ENCODE results near the gene PER3.

Gene PER3

GRCh38 chr1:7857000-7857399 is 72.9 kb downstream of the PER3 start:
- Histone ChIP-seq H3K27me3 (replicated peaks; ENCODE audit: insufficient read depth, low read length) (peaks cover 6% of the 10 kb centered on the region; the same call in 1 of the 2 replicates), H3K36me3 (replicated peaks; ENCODE audit: insufficient read depth, low read length) (no peaks in the 10 kb centered on the region), H3K4me2 (ENCODE audit: low read depth, low read length) (no peak overlapping the region), H3K27ac (ENCODE audit: low read length) (no peak overlapping the region), H3K9me3 (replicated peaks; ENCODE audit: insufficient read depth, low read length) (no peaks in the 10 kb centered on the region), H3K4me3 (ENCODE audit: low read length) (no peak overlapping the region), H3K9ac (ENCODE audit: low read length) (no peak overlapping the region), H3K79me2 (ENCODE audit: low read length) (no peaks in the 10 kb centered on the region), H3K4me1 (ENCODE audit: low read length) (no peaks in the 10 kb centered on the region), H3F3A (ENCODE audit: insufficient read depth, low read length) (no peaks in the 10 kb centered on the region), H2AFZ (ENCODE audit: low read length) (no peak overlapping the region), H3K9me2 (replicated peaks; ENCODE audit: insufficient read depth, low read length) (no peaks in the 10 kb centered on the region), H4K20me1 (ENCODE audit: insufficient read depth, low read length) (no peaks in the 10 kb centered on the region)
- no peak for DNase-seq
- TF ChIP-seq EZH2 (optimal IDR thresholded peaks at IDR 0.05; ENCODE audit: low read depth, low read length) (no peak), CTCF (IDR thresholded peaks at IDR 0.05; ENCODE audit: low read length) (no peak), EZH2phosphoT487 (IDR thresholded peaks at IDR 0.05; ENCODE audit: low read length) (no peak)

GRCh38 chr1:7857985-7858384 is 73.9 kb downstream of the PER3 start:
- H3K27me3 ChIP-seq (replicated peaks; ENCODE audit: insufficient read depth, low read length), result peaks cover 9% of the 10 kb centered on the region; the same call in 1 of the 2 replicates
- no peaks in the 10 kb centered on the region for H3K4me1 ChIP-seq (ENCODE audit: low read length)
- no peak for DNase-seq
- H3K9ac ChIP-seq (ENCODE audit: low read length), result no peak overlapping the region
- H2AFZ ChIP-seq (ENCODE audit: low read length), result no peak overlapping the region
- H3K9me2 ChIP-seq (replicated peaks; ENCODE audit: insufficient read depth, low read length), result no peaks in the 10 kb centered on the region
- no peaks in the 10 kb centered on the region for H3K9me3 ChIP-seq (replicated peaks; ENCODE audit: insufficient read depth, low read length)
- H3K36me3 ChIP-seq (replicated peaks; ENCODE audit: insufficient read depth, low read length), result no peaks in the 10 kb centered on the region
- no peaks in the 10 kb centered on the region for H4K20me1 ChIP-seq (ENCODE audit: insufficient read depth, low read length)
- H3K27ac ChIP-seq (ENCODE audit: low read length), result no peak overlapping the region
- H3K4me2 ChIP-seq (ENCODE audit: low read depth, low read length), result no peak overlapping the region
- H3K4me3 ChIP-seq (ENCODE audit: low read length), result no peak overlapping the region
- no peaks in the 10 kb centered on the region for H3F3A ChIP-seq (ENCODE audit: insufficient read depth, low read length)
- H3K79me2 ChIP-seq (ENCODE audit: low read length), result no peaks in the 10 kb centered on the region
- TF ChIP-seq CTCF (IDR thresholded peaks at IDR 0.05; ENCODE audit: low read length), result no peak
- TF ChIP-seq EZH2phosphoT487 (IDR thresholded peaks at IDR 0.05; ENCODE audit: low read length), result no peak
- TF ChIP-seq EZH2 (optimal IDR thresholded peaks at IDR 0.05; ENCODE audit: low read depth, low read length), result no peak

- Histone ChIP-seq H4K20me1 (ENCODE audit: insufficient read depth, low read length) (no peaks in the 10 kb centered on the region), H2AFZ (ENCODE audit: low read length) (no peak overlapping the region), H3K9me2 (replicated peaks; ENCODE audit: insufficient read depth, low read length) (no peaks in the 10 kb centered on the region), H3K9ac (ENCODE audit: low read length) (no peak overlapping the region), H3K9me3 (replicated peaks; ENCODE audit: insufficient read depth, low read length) (no peaks in the 10 kb centered on the region), H3F3A (ENCODE audit: insufficient read depth, low read length) (no peaks in the 10 kb centered on the region), H3K4me2 (ENCODE audit: low read depth, low read length) (no peak overlapping the region), H3K27ac (ENCODE audit: low read length) (no peak overlapping the region), H3K36me3 (replicated peaks; ENCODE audit: insufficient read depth, low read length) (no peaks in the 10 kb centered on the region), H3K4me3 (ENCODE audit: low read length) (no peak overlapping the region), H3K4me1 (ENCODE audit: low read length) (no peaks in the 10 kb centered on the region), H3K79me2 (ENCODE audit: low read length) (no peaks in the 10 kb centered on the region), H3K27me3 (replicated peaks; ENCODE audit: insufficient read depth, low read length) (peaks cover 20% of the 10 kb centered on the region)
- TF ChIP-seq EZH2phosphoT487 (IDR thresholded peaks at IDR 0.05; ENCODE audit: low read length) (no peak), CTCF (IDR thresholded peaks at IDR 0.05; ENCODE audit: low read length) (no peak), EZH2 (optimal IDR thresholded peaks at IDR 0.05; ENCODE audit: low read depth, low read length) (no peak)
- DNase-seq, result no peak
Measured at GRCh38 chr1:7859406-7859805, 75.3 kb downstream of the PER3 start.

Data from MM.1S (cell line).